Keratinocyte (primary cell): Measurements from ENCODE around the gene RABGAP1. TPM values are rescaled to one million over a fixed set of nuclear protein-coding genes. Genes with fewer than 3 reads are reported as not detected.

Source experiments
- DNase-seq: peaks from one replicate; pipeline ENCODE4 v3.0.0-alpha.2; 2011; ENCODE audit warnings: low read depth, missing footprints, low spot score
- FAIRE-seq: peaks from 2 replicates; lab custom pipeline; 2011; peaks lifted over from hg19 to GRCh38; lab: Jason Lieb, UNC
- H2AFZ ChIP-seq: 2 replicates; pipeline ENCODE4 v1.6.0; 2012; ENCODE audit warnings: low read length, control low read depth, inconsistent platforms; ENCODE audit not compliant: control insufficient read depth
- H3K27ac ChIP-seq: 2 replicates; pipeline ENCODE4 v1.5.1; 2011; ENCODE audit warnings: low read length; ENCODE audit not compliant: control insufficient read depth, insufficient read depth
- H3K27me3 ChIP-seq: 3 replicates; pipeline ENCODE4 v1.6.0; 2011; ENCODE audit warnings: low read length; ENCODE audit not compliant: control insufficient read depth, insufficient read depth; ENCODE audit errors: extremely low read depth
- H3K36me3 ChIP-seq, 2 experiments: 2 replicates in 1 of 2; 3 replicates in 1 of 2; pipeline ENCODE4 v1.5.1; 2011; ENCODE audit warnings: low read length in 2 of 2, mild to moderate bottlenecking in 1 of 2; ENCODE audit not compliant: control insufficient read depth in 2 of 2, insufficient read depth in 2 of 2; ENCODE audit errors: extremely low read depth in 1 of 2
- H3K4me1 ChIP-seq: 3 replicates; pipeline ENCODE4 v1.5.1; 2011; ENCODE audit warnings: low read length; ENCODE audit not compliant: control insufficient read depth, insufficient read depth; ENCODE audit errors: extremely low read depth
- H3K4me2 ChIP-seq: 3 replicates; pipeline ENCODE4 v1.6.0; 2011; ENCODE audit warnings: low read depth, low read length; ENCODE audit not compliant: control insufficient read depth, insufficient read depth; ENCODE audit errors: extremely low read depth
- H3K4me3 ChIP-seq, 3 experiments: fragments of 200-600 bp in 1 of 3; sonication (generic) in 1 of 3; 2 replicates in 2 of 3; 3 replicates in 1 of 3; pipeline ENCODE4 v1.5.1; 2011 to 2016; ENCODE audit warnings: low read length in 3 of 3, mild to moderate bottlenecking in 3 of 3, control low read depth in 2 of 3, inconsistent platforms in 1 of 3, low read depth in 1 of 3, mixed read lengths in 1 of 3, mixed run types in 1 of 3, moderate library complexity in 1 of 3; ENCODE audit not compliant: control insufficient read depth in 2 of 3, insufficient read depth in 2 of 3; ENCODE audit errors: extremely low read depth in 1 of 3
- H3K79me2 ChIP-seq: 2 replicates; pipeline ENCODE4 v1.6.0; 2012; ENCODE audit warnings: low read length; ENCODE audit not compliant: control insufficient read depth, insufficient read depth
- H3K9ac ChIP-seq: 3 replicates; pipeline ENCODE4 v1.6.0; 2011; ENCODE audit warnings: low read length; ENCODE audit not compliant: control insufficient read depth, insufficient read depth; ENCODE audit errors: extremely low read depth
- H3K9me1 ChIP-seq: 3 replicates; pipeline ENCODE4 v1.6.0; 2011; ENCODE audit warnings: low read length; ENCODE audit not compliant: control insufficient read depth, insufficient read depth; ENCODE audit errors: extremely low read depth
- H3K9me3 ChIP-seq: 2 replicates; pipeline ENCODE4 v1.5.1; 2012; ENCODE audit warnings: low read depth, low read length; ENCODE audit not compliant: control insufficient read depth
- H4K20me1 ChIP-seq: 3 replicates; pipeline ENCODE4 v1.6.0; 2011; ENCODE audit warnings: low read length; ENCODE audit not compliant: control insufficient read depth, insufficient read depth; ENCODE audit errors: extremely low read depth
- EZH2 ChIP-seq: IDR thresholded peaks from one replicate; pipeline ENCODE4 v1.6.1; 2012; ENCODE audit warnings: inconsistent platforms, mild to moderate bottlenecking, low read length, moderate library complexity
- dilution Hi-C: fragments of 300-500 bp; cut with MboI; formaldehyde crosslinking; loops from one replicate; pipeline ENCODE4 v1.7.0; 2020; ENCODE audit warnings: low sequenced_read_pairs; ENCODE audit not compliant: extremely low pct_ligation_motif_present
- polyA plus RNA-seq, 5 experiments: library from polyadenylated mRNA; depleted of rRNA in 3 of 5; stranded (reverse) in 3 of 5; stranded (forward) in 1 of 5; unstranded in 1 of 5; fragments of >200 nt; gene quantifications; 1 replicate in 1 of 5; 2 replicates in 3 of 5; 3 replicates in 1 of 5; pipeline versions ENCODE4 v1.2.1 to v1.2.3, GENCODE V29; 2011 to 2012; ENCODE audit warnings: missing spikeins in 2 of 5, low read depth in 1 of 5, low replicate concordance in 1 of 5
- TF ChIP-seq, protein P1 (sequence below), 3 experiments: IDR thresholded peaks in 1 of 3; conservative IDR thresholded peaks in 1 of 3; optimal IDR thresholded peaks in 1 of 3; 2 replicates in 2 of 3; 3 replicates in 1 of 3; pipeline versions ENCODE3 to v1.5.1; 2011; ENCODE audit warnings: low read length in 3 of 3, mild to moderate bottlenecking in 3 of 3, moderate library complexity in 2 of 3, control low read depth in 1 of 3, inconsistent platforms in 1 of 3; ENCODE audit not compliant: insufficient read depth in 2 of 3; ENCODE audit errors: extremely low read depth in 1 of 3

Gene RABGAP1
- polyA plus RNA-seq, 1 donor (not counting 4 experiments of a cell fraction or from before 2014, with no cell fraction given) = 40.6 TPM

DNA sequence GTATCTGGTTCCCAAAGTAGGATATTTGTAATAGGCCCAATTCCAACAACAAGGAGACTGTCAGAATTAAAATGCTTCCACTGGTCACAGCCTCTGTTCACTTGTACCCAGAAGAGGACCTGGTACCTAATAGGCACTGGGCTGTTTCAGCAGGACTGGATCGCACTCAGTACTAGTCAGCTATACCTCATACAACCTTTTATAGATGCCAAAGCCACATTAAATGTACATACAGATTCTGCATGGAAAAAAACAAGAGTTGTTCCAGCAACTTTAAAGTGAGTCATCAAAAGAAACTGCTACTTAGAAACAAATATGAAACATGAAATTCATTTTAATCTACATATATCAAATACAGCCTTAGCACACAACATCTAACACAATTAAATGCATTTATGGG, 180.1 kb downstream of the RABGAP1 start:
- H3K27me3 ChIP-seq = no peaks in the 10 kb centered on the region
- H3K79me2 ChIP-seq = no peaks in the 10 kb centered on the region
- H3K36me3 ChIP-seq = no peaks in the 10 kb centered on the region
- no peak for FAIRE-seq
- H3K9me3 ChIP-seq = no peaks in the 10 kb centered on the region
- no peaks in the 10 kb centered on the region for H3K4me1 ChIP-seq
- no peak overlapping the region for H3K27ac ChIP-seq
- no peak overlapping the region for H3K9ac ChIP-seq
- no peak overlapping the region for H2AFZ ChIP-seq
- no peak overlapping the region for H3K4me2 ChIP-seq
- H4K20me1 ChIP-seq = no peaks in the 10 kb centered on the region
- H3K9me1 ChIP-seq = no peaks in the 10 kb centered on the region
- TF ChIP-seq EZH2 = no peak
- TF ChIP-seq, protein P1, sequence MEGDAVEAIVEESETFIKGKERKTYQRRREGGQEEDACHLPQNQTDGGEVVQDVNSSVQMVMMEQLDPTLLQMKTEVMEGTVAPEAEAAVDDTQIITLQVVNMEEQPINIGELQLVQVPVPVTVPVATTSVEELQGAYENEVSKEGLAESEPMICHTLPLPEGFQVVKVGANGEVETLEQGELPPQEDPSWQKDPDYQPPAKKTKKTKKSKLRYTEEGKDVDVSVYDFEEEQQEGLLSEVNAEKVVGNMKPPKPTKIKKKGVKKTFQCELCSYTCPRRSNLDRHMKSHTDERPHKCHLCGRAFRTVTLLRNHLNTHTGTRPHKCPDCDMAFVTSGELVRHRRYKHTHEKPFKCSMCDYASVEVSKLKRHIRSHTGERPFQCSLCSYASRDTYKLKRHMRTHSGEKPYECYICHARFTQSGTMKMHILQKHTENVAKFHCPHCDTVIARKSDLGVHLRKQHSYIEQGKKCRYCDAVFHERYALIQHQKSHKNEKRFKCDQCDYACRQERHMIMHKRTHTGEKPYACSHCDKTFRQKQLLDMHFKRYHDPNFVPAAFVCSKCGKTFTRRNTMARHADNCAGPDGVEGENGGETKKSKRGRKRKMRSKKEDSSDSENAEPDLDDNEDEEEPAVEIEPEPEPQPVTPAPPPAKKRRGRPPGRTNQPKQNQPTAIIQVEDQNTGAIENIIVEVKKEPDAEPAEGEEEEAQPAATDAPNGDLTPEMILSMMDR (optimal IDR thresholded peaks at IDR 0.05 in 1 of 3, IDR thresholded peaks at IDR 0.05 in 1 of 3, conservative IDR thresholded peaks at IDR 0.05 in 1 of 3; ENCODE audit: extremely low read depth in 1 of 3, insufficient read depth in 2 of 3, low read length in 3 of 3) = no peak
- dilution Hi-C loops = no loop called here
- H3K4me3 ChIP-seq = no peak overlapping the region
- no peak for DNase-seq

DNA sequence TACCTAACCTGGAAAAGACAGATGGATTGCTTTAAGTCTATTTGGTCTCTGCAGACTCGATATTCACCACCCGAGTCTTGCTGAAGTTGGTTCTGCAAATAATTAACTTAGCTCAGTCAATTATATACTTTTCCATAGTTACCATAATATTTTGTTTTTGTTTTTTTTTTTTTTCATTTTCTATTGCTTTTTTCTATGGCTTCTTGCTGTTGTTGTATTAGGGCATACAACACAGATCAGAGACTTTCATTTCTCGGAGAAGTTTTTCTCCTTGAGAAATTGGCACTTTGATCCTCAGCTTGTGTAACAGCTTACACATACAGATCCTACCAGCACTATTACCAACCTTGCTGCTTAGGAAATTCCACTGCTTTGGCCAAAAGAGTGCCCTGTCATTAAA, 180.6 kb downstream of the RABGAP1 start:
- no peak overlapping the region for H3K4me2 ChIP-seq
- H3K27ac ChIP-seq = no peak overlapping the region
- no peaks in the 10 kb centered on the region for H3K27me3 ChIP-seq
- no peak overlapping the region for H3K9ac ChIP-seq
- TF ChIP-seq, protein P1 (optimal IDR thresholded peaks at IDR 0.05 in 1 of 3, IDR thresholded peaks at IDR 0.05 in 1 of 3, conservative IDR thresholded peaks at IDR 0.05 in 1 of 3; ENCODE audit: extremely low read depth in 1 of 3, insufficient read depth in 2 of 3, low read length in 3 of 3) = no peak
- no peak for TF ChIP-seq EZH2
- FAIRE-seq (no peak), DNase-seq (no peak)
- H3K79me2 ChIP-seq = no peaks in the 10 kb centered on the region
- dilution Hi-C loops = no loop called here
- no peaks in the 10 kb centered on the region for H3K9me1 ChIP-seq
- H3K36me3 ChIP-seq = no peaks in the 10 kb centered on the region
- H4K20me1 ChIP-seq = no peaks in the 10 kb centered on the region
- no peaks in the 10 kb centered on the region for H3K9me3 ChIP-seq
- H2AFZ ChIP-seq = no peak overlapping the region
- no peak overlapping the region for H3K4me3 ChIP-seq
- H3K4me1 ChIP-seq = no peaks in the 10 kb centered on the region
